CD4-positive, alpha-beta T cell treated with Interferon alpha-2 for 1 hour (primary cell): ENCODE measurements around the gene TLCD2.
"Not testable (repeated sequence)": the region's sequence is repeated elsewhere in the genome, so short reads cannot be mapped to it uniquely, and the experiment has no call there.

Experiments used
- DNase-seq, 2 donors: peaks; one replicate each; pipeline ENCODE4 v3.0.0-alpha.2; 2020 to 2022

The TLCD2 gene

DNA sequence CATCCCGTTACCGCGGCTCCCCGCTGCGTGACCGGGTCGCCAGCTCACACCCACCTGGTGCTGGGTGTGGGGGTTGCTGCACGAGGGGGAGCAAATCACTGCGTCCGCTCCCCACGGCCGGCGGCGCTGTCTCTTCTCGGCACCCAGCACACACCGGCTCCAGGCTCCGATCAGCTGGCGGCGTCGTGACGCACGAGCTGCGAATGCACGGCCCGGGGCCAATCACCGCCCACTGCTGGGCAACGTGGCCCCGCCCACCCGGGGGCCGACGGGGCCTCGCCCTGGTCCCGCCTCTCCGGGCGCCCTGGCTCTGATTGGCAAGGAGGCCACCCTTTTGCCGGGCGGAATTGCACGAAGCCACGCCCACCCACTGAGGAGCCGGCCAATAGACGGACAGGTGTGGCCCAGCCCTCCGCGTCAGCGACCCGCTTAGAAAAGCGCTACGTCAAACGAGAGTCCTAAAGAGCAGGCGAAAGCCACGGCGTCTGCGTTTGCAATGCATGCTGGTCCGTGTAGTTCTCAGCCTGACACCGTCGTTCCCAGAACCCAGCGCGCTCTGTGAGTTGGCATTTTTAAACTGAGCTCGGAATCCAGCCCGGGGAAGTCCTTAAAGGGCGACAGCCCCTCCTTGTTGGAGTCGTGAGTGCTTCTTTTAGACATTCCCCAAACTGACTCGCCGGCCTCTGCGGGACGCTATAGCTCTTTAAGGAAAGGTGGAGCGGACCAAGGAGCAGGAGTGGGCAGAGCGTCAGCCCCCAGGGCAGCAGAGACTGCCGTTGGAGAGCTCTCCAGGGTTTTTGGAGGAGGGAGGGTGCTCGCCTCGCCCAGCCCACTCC lies 6.1 kb upstream of the TLCD2 start:
- DNase-seq = peak; percentile 100

DNA sequence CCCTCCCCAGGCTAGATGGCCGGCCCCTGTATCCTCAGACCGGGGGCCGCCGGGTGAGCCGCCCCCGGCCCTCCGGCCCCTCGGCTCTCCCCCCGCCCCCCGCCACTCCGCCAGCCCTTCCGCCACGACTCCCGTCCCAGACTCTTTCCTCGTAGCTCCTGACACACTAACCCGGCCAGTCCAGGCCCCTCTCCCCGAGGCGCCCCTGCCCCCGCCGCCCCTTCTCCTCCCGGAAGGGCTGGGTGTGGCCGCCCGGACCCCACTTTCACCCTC lies 5.6 kb upstream of the TLCD2 start:
- DNase-seq = no peak

GRCh38 chr17:1714980-1715802 lies 5.0 kb upstream of the TLCD2 start:
- DNase-seq = peak; percentile 52 to 71

DNA sequence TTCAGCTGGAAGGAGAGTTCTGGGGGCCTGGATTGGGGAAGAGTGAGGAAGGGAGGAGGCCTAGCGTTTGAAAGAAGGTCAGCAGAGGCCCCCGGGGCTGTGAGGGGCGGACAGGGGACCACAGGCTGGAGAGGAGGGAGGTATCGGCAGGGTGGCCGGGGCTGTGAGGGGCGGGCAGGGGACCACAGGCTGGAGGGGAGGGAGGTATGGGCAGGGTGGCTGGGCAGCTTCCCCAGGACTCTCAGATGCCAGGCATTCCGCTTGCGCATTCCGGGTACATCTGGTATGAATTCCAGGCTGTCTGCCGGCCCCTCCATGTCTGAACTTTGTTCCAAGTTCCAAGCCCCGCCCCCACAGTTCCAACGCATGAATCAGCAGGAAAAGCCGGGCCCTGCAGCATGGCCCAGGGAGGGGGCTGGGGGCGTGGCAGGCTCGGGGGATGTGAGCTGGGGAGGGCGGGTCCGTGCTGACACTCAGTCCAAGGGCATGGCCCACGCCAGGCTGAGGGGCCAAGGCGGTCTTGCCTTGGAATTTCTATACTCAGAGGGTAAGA lies 4.3 kb upstream of the TLCD2 start:
- DNase-seq = peak; percentile 22 to 47

- no peak for DNase-seq
Measured at GRCh38 chr17:1713878-1714426, 3.8 kb upstream of the TLCD2 start.

- DNase-seq = no peak
Measured at GRCh38 chr17:1713160-1713877, 3.1 kb upstream of the TLCD2 start.

GRCh38 chr17:1712271-1712670 lies 2.1 kb upstream of the TLCD2 start:
- no peak for DNase-seq

DNA sequence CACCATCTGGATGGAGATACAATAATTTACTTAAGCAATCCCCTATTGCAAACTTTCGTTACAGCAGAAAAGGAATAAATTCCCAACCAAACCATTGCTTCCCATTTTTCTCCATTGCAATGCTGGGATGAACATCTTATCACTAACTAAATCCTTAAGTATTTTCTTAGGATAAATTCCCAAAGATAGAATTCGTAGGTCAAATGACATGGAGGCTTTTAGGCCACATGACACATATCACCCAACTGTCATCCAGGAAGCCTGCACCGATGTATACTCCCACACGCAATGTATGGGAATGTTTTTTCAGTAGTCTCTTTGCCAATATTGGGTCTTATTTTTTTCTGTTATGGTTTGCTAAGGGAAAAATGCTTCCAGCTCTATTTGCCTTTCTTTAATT lies 1.6 kb upstream of the TLCD2 start:
- DNase-seq = no peak

- peak in 1 of 2 donors; percentile 17 for DNase-seq
Measured at GRCh38 chr17:1710807-1711553, 803 bp upstream of the TLCD2 start.

- no peak for DNase-seq
Measured at GRCh38 chr17:1709403-1709951, 700 bp downstream of the TLCD2 start.

DNA sequence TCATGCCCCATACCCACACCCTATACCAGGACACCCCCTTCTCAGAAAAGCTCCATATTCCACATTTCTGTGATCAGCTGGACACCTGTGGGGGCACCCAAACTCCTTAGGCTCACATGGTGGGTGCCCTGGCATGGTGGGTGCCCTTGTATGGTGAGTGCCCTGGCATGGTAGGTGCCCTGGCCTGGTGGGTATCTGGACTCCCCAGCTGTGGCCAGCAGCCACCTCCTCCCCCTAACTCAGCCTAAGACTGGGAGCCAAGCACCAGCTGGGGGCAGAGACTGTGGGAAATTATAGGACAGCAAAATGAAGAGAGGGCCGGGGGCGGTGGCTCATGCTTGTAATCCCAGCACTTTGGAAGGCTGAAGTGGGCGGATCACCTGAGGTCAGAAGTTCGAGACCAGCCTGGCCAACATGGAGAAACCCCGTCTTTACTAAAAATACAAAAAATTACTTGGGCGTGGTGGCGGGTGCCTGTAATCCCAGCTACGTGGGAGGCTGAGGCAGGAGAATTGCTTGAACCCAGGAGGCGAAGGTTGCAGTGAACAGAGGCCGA lies 1.3 kb downstream of the TLCD2 start:
- DNase-seq = not testable (repeated sequence)

GRCh38 chr17:1707107-1707506 lies 3.1 kb downstream of the TLCD2 start:
- DNase-seq = peak in 1 of 2 donors; percentile 69

DNA sequence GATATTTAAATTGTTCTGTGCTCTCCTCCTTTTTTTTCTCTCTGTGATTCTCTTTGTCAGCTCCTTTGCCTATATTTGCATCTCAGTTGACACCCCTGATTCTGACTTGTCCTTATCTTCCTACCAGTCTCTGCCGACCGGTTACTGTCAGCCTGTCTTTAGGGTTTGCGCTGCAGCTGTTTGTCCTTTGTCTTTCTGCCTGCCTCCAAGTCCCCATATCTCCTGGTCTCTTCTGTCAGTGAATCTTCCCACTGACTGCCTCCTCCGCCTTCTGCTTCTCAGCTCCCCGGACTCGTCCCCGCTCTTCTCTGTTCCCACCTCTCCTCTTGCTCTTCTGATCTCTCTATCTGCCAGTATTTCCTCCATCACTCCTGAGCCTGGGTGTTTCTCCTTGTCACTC lies 5.2 kb downstream of the TLCD2 start:
- no peak for DNase-seq

DNA sequence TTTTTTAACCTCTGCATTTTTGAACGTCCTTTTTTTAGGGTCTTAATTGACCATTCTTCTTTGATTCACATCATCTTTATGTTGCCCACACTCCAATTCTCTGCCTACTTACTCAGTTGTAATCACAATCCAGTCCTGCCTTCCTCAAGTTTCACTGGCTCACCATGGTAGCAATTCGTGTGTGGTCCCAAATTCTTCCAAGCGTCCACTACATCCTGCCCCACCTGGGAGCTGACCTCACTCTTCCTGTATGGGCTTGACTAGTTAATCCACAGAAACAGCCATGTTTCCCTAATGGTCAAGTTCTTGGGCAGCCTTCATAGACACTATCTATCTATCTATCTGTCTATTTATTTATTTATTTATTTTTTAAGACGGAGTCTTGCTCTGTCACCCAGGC lies 7.1 kb downstream of the TLCD2 start:
- no peak for DNase-seq

DNA sequence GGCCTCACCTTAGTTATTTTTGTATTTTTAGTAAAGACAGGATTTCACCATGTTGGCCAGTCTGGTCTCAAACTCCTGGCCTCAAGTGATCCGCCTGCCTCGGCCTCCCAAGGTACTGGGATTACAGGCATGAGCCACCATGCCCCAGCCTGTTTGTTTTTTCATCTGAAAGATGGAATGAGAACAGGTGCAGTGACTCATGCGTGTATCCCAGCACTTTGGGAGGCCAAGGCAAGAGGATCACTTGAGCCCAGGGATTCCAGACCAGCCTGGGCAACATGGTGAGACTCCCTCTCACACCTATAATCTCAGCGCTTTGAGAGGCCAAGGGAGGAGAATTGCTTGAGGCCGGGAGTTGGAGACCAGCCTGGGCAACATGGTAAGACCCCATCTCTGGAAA lies 10.3 kb downstream of the TLCD2 start:
- DNase-seq = not testable (repeated sequence)

DNA sequence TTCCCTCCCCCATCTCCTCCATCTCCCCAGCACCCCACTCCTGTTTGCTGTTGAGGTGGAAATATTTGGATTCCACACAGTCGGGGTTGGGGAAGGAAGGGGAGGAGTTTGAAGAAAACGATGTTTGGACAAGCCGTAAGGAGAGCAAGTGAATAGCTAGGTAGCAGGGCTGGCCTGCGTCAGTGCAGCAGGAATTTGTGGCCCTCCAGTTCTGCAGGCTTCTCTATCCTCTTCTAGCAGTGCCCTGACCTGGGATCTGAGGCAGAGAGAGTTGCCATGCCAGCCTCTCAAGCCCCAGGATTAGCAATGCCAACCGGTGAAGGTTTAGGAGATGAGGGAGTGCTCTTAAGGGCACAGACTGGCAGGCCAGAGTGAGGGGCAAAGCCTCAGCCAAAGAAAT lies 12.5 kb downstream of the TLCD2 start:
- no peak for DNase-seq

GRCh38 chr17:1695365-1695764 lies 14.8 kb downstream of the TLCD2 start:
- DNase-seq = no peak

DNA sequence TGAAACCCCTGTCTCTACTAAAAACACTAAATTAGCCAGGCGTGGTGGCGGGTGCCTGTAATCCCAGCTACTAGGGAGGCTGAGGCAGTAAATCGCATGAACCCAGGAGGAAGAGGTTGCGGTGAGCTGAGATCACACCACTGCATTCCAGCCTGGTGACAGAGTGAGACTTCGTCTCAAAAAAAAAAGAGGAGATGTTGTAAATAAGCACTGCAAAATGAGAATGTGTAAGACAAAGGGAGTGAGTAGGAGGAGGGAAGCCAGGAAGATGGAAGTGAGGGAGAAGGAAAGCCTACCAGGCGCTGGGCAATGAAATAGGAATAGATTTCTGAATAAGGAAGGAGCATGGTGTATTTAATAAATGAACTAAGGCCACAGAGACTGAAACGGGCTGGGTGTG lies 16.8 kb downstream of the TLCD2 start:
- DNase-seq = no peak

DNA sequence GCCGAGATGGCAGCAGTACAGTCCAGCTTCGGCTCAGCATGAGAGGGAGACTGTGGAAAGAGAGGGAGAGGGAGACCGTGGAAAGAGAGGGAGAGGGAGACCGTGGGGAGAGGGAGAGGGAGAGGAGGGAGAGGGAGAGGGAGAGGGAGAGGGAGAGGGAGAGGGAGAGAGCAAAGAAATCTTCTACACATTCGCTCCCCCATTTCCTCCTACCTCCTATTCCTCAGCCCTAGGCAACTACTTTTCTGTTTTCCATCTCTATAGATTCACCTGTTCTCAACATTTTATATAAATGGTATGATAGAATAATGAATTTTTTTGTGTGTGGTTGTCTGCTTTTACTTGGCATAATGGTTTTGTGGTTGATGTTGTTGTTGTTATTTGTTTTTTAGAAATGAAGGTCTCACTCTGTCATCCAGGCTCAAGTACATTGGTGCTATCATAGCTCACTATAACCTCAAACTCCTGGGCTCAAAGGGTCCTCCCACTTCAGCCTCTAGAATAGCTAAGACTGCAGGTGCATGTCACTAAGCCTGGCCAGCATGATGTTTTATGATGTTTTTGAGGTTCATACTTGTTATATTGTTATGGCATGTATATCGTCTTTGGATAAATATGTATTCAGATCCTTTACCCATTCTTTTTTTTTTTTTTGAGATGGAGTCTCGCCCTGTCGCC lies 19.5 kb downstream of the TLCD2 start:
- DNase-seq = no peak

GRCh38 chr17:1688405-1688804 lies 21.8 kb downstream of the TLCD2 start:
- DNase-seq = not testable (repeated sequence)

- no peak for DNase-seq
Measured at GRCh38 chr17:1686086-1686485, 24.1 kb downstream of the TLCD2 start.
